Left renal cortex interstitium (tissue), 4 donors: ENCODE results near the gene CRMP1. TPM values are rescaled to one million over a fixed set of nuclear protein-coding genes. Genes with fewer than 3 reads are reported as not detected.

Source experiments
- DNase-seq, 4 donors: peaks; one replicate each; pipeline ENCODE4 v3.0.0-alpha.2; 2013; ENCODE audit warnings: low read depth in 4 of 4, low spot score in 2 of 4, missing footprints in 1 of 4
- polyA plus RNA-seq, 4 donors: library from polyadenylated mRNA; unstranded; fragments of 120-200 nt; gene quantifications; one replicate each; pipeline ENCODE4 v1.2.1, GENCODE V29; 2013; ENCODE audit not compliant: insufficient read length in 4 of 4

The CRMP1 gene
- polyA plus RNA-seq, 4 donors: 39.5 to 66.7 (median 57.7) TPM

DNA sequence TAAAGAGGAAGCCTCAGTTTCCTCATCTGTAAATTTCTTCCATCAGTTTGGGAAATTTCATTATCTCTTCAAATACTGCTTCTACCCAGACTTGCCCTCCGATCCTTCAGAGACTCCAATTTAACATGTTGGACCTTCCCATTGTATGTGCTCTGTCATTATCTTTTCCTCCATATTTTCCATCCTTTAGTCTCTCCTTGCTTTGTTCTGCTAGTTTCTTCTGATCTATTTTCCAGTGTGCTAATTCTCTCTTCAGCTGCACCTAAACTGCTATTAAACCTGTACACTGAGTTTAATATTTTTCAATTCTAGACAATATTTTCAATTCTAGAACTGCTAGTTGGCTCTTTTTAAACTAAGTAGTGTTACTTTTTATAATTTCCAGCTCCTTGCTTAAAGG lies 116.4 kb downstream of the CRMP1 start:
- DNase-seq: no peak

DNA sequence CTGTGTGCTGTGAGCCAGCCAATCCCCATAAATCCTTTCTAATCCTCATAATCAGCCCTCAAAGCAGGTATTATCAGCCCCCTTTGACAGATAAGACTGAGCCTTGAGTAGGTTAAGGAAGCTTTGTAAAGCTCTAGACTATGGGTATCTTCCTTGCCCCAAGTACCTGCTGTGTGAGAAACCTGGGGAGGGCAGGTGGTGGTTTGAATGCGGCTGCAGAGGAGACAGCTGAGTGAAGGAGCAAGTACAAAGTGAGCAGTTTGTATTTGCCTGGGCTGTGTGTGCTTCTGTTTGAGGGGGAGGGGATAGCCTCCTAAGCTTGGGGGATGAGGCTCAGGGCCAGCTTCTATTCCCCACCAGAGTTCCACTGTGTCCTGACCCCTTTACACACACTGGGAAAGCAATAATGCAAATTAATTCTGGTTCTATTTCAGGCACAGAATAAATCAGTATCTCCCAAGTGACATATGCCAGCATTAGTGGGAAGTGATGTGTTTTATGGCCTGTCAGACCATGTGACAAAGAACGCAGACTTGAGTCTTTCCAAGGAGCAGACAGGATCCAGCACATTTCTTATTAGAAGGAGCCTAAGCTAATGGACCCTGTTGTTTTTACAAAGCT lies 118.4 kb downstream of the CRMP1 start:
- no peak for DNase-seq

DNA sequence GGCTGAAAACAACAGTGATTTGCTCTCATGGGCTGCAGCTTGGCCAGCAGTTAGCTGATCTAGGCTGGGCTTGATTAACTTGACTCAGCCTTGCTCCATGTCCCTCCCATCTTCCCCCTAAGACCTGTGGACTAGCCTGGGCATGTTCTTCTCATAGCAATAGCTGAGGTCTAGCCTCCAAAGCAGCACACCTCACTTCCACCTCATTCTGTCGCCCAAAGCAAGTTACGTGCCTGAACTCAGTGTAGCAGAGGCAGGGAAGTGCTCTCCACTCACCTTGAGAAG lies 119.7 kb downstream of the CRMP1 start:
- DNase-seq: no peak

DNA sequence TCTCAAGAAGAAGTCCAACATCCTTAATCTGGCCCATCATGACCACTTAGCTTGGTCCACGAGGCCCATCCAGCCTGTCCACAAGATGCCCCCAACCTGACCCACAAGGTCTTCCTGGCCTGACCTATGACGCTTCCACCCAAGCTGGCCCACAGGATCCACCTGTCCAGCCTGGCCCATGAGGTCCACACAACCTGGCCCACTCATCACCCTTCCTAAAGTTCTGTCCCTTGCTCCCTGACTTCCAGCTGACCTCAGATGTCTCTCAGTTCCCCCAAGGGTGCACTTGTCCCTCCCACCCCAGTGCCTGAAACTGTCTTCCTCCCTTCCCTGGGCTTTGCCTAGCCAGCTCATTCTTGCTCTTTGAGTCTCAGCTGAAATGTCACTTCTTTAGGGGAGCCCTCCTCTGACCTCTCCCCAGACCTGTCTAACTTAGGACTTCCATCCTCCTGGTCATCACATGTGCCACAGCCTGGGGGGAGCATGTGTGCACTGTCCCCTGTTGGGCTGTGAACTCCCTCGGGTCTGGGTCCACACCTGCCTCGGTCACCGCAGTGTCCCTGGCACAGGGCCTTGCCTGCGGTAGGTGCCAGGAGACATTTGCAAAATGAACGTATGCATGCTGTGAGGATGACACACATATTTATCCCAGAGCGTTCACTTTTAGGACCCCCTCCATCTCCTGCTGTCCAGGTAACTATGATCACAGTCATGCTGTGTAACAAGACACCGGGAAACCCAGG lies 120.2 kb downstream of the CRMP1 start:
- DNase-seq: no peak

Other genes starting within 250 kb of the CRMP1 start
- 10 to 100 TPM in 1 of 4 donors, 1 to 10 TPM in 3; 7.7 to 11.0 (median 8.6) TPM for gene EVC2, start 184.5 kb downstream of the CRMP1 start, polyA plus RNA-seq
- 10 to 100 TPM; 32.1 to 64.6 (median 44.9) TPM for gene EVC, start 181.9 kb downstream of the CRMP1 start, polyA plus RNA-seq
- gene C4orf50, start 125.3 kb upstream of the CRMP1 start, polyA plus RNA-seq: under 1 TPM in 2 of 4 donors, not detected in 2; 0.01 to 0.02 TPM